ENCODE measurements around the gene CACNA1C.

Gene CACNA1C

DNA sequence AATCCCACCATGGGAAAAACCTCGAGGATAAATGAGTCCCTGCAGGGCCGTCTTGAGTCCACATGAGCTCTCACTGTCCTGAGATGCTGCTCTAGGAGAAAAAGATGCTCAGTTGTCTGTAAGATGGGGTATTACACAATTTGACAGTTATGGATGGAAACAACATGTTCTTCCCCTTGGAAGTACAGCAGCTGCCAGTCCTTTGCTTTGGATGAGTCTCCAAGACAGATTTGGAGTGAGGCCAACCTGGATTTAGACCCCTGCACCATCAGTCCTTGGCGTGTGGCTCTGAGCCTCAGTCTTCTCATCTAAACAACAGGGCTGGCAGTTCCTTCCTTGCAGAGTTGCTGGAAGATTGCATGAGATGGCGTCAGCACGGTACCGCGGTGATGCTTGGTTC lies 432.9 kb downstream of the CACNA1C start:
- Histone ChIP-seq H3K9me3 (ENCODE audit: insufficient read depth, low read length, severe bottlenecking) (no peaks in the 10 kb centered on the region), H3K27me3 (ENCODE audit: insufficient read depth, low read length, poor library complexity) (peaks cover 13% of the 10 kb centered on the region), H4K20me1 (ENCODE audit: insufficient read depth, low read length) (no peaks in the 10 kb centered on the region), H3K9ac (ENCODE audit: low read depth, low read length) (no peak overlapping the region), H3K4me2 (ENCODE audit: insufficient read depth, low read length) (no peak overlapping the region), H3K4me3 (ENCODE audit: low read depth in 1 of 2, low read length in 2 of 2) (no peak overlapping the region), H3K4me1 (ENCODE audit: insufficient read depth, low read length) (no peaks in the 10 kb centered on the region), H3K36me3 (ENCODE audit: insufficient read depth, low read length) (no peaks in the 10 kb centered on the region), H3K27ac (ENCODE audit: low read length) (no peak overlapping the region), H3K79me2 (ENCODE audit: insufficient read depth, low read length) (no peaks in the 10 kb centered on the region), H2AFZ (ENCODE audit: low read depth, low read length) (no peak overlapping the region)
- no peak for TF ChIP-seq EZH2 (IDR thresholded peaks at IDR 0.05; ENCODE audit: borderline replicate concordance, low read depth, low read length, severe bottlenecking)
- TF ChIP-seq, protein P1, sequence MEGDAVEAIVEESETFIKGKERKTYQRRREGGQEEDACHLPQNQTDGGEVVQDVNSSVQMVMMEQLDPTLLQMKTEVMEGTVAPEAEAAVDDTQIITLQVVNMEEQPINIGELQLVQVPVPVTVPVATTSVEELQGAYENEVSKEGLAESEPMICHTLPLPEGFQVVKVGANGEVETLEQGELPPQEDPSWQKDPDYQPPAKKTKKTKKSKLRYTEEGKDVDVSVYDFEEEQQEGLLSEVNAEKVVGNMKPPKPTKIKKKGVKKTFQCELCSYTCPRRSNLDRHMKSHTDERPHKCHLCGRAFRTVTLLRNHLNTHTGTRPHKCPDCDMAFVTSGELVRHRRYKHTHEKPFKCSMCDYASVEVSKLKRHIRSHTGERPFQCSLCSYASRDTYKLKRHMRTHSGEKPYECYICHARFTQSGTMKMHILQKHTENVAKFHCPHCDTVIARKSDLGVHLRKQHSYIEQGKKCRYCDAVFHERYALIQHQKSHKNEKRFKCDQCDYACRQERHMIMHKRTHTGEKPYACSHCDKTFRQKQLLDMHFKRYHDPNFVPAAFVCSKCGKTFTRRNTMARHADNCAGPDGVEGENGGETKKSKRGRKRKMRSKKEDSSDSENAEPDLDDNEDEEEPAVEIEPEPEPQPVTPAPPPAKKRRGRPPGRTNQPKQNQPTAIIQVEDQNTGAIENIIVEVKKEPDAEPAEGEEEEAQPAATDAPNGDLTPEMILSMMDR (IDR thresholded peaks at IDR 0.05; ENCODE audit: borderline replicate concordance, extremely low read depth, low read length, poor library complexity, severe bottlenecking): no peak
- DNase-seq (no peak), ATAC-seq (ENCODE audit: insufficient read depth, low read depth) (no peak)

DNA sequence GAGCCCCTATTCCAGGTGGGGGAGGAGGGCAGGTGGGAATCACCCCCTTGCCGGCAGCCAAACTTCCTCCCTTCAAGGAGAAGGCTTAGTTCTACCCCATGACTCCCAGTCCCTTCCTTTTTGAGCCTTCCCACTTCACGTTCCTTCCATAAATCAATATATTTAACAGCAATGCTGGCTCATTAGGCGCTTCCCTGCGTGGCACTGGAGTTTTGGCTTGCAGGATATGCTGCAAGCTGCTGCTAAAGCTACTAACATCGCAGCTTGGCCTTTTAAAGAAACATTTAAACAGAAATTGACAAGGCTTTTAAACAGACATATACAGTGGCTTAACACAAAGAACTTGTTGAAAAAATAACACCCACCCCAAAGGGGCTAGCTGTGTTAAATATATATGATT lies 434.0 kb downstream of the CACNA1C start:
- no peaks in the 10 kb centered on the region for H3K4me1 ChIP-seq (ENCODE audit: insufficient read depth, low read length)
- no peak overlapping the region for H3K27ac ChIP-seq (ENCODE audit: low read length)
- H3K9ac ChIP-seq (ENCODE audit: low read depth, low read length): no peak overlapping the region
- no peak overlapping the region for H2AFZ ChIP-seq (ENCODE audit: low read depth, low read length)
- no peak overlapping the region for H3K4me3 ChIP-seq (ENCODE audit: low read depth in 1 of 2, low read length in 2 of 2)
- no peaks in the 10 kb centered on the region for H4K20me1 ChIP-seq (ENCODE audit: insufficient read depth, low read length)
- no peaks in the 10 kb centered on the region for H3K9me3 ChIP-seq (ENCODE audit: insufficient read depth, low read length, severe bottlenecking)
- TF ChIP-seq, protein P1 (IDR thresholded peaks at IDR 0.05; ENCODE audit: borderline replicate concordance, extremely low read depth, low read length, poor library complexity, severe bottlenecking): no peak
- TF ChIP-seq EZH2 (IDR thresholded peaks at IDR 0.05; ENCODE audit: borderline replicate concordance, low read depth, low read length, severe bottlenecking): no peak
- ATAC-seq (ENCODE audit: insufficient read depth, low read depth) (no peak), DNase-seq (no peak)
- H3K79me2 ChIP-seq (ENCODE audit: insufficient read depth, low read length): no peaks in the 10 kb centered on the region
- peaks cover 13% of the 10 kb centered on the region for H3K27me3 ChIP-seq (ENCODE audit: insufficient read depth, low read length, poor library complexity)
- no peak overlapping the region for H3K4me2 ChIP-seq (ENCODE audit: insufficient read depth, low read length)
- no peaks in the 10 kb centered on the region for H3K36me3 ChIP-seq (ENCODE audit: insufficient read depth, low read length)

GRCh38 chr12:2487278-2487677 lies 434.5 kb downstream of the CACNA1C start:
- Histone ChIP-seq H3K4me1 (ENCODE audit: insufficient read depth, low read length) (no peaks in the 10 kb centered on the region), H3K27ac (ENCODE audit: low read length) (no peak overlapping the region), H3K9ac (ENCODE audit: low read depth, low read length) (no peak overlapping the region), H3K4me3 (ENCODE audit: low read depth in 1 of 2, low read length in 2 of 2) (no peak overlapping the region), H3K4me2 (ENCODE audit: insufficient read depth, low read length) (no peak overlapping the region), H4K20me1 (ENCODE audit: insufficient read depth, low read length) (no peaks in the 10 kb centered on the region), H3K79me2 (ENCODE audit: insufficient read depth, low read length) (no peaks in the 10 kb centered on the region), H3K9me3 (ENCODE audit: insufficient read depth, low read length, severe bottlenecking) (no peaks in the 10 kb centered on the region), H3K27me3 (ENCODE audit: insufficient read depth, low read length, poor library complexity) (peaks cover 15% of the 10 kb centered on the region), H2AFZ (ENCODE audit: low read depth, low read length) (no peak overlapping the region), H3K36me3 (ENCODE audit: insufficient read depth, low read length) (no peaks in the 10 kb centered on the region)
- ATAC-seq (ENCODE audit: insufficient read depth, low read depth): no peak
- TF ChIP-seq, protein P1 (IDR thresholded peaks at IDR 0.05; ENCODE audit: borderline replicate concordance, extremely low read depth, low read length, poor library complexity, severe bottlenecking): no peak
- no peak for TF ChIP-seq EZH2 (IDR thresholded peaks at IDR 0.05; ENCODE audit: borderline replicate concordance, low read depth, low read length, severe bottlenecking)
- DNase-seq: no peak

- no peaks in the 10 kb centered on the region for H3K4me1 ChIP-seq (ENCODE audit: insufficient read depth, low read length)
- no peaks in the 10 kb centered on the region for H3K9me3 ChIP-seq (ENCODE audit: insufficient read depth, low read length, severe bottlenecking)
- peaks cover 17% of the 10 kb centered on the region for H3K27me3 ChIP-seq (ENCODE audit: insufficient read depth, low read length, poor library complexity)
- TF ChIP-seq, protein P1 (IDR thresholded peaks at IDR 0.05; ENCODE audit: borderline replicate concordance, extremely low read depth, low read length, poor library complexity, severe bottlenecking): no peak
- TF ChIP-seq EZH2 (IDR thresholded peaks at IDR 0.05; ENCODE audit: borderline replicate concordance, low read depth, low read length, severe bottlenecking): no peak
- H3K9ac ChIP-seq (ENCODE audit: low read depth, low read length): no peak overlapping the region
- H3K4me2 ChIP-seq (ENCODE audit: insufficient read depth, low read length): no peak overlapping the region
- ATAC-seq (ENCODE audit: insufficient read depth, low read depth): no peak
- H4K20me1 ChIP-seq (ENCODE audit: insufficient read depth, low read length): 0 out of 2 replicates have a peak, but pooled peaks cover 2% of the 10 kb centered on the region
- H3K4me3 ChIP-seq (ENCODE audit: low read depth in 1 of 2, low read length in 2 of 2): no peak overlapping the region
- H3K27ac ChIP-seq (ENCODE audit: low read length): no peak overlapping the region
- no peak overlapping the region for H2AFZ ChIP-seq (ENCODE audit: low read depth, low read length)
- H3K79me2 ChIP-seq (ENCODE audit: insufficient read depth, low read length): no peaks in the 10 kb centered on the region
- no peaks in the 10 kb centered on the region for H3K36me3 ChIP-seq (ENCODE audit: insufficient read depth, low read length)
- no peak for DNase-seq
Observed at GRCh38 chr12:2488131-2488530, 435.3 kb downstream of the CACNA1C start.

All from DND-41 (cell line).